LNCaP clone FGC (cell line): ENCODE data around the gene IFI6.

Source experiments
- DNase-seq: peaks from one replicate; pipeline ENCODE4 v3.0.0-alpha.2; 2011; ENCODE audit warnings: low read depth
- H3K4me3 ChIP-seq: 2 replicates; pipeline ENCODE4 v1.5.1; 2011; ENCODE audit warnings: mild to moderate bottlenecking, low read depth, low read length, control low read depth
- CTCF ChIP-seq: IDR thresholded peaks from 2 replicates; pipeline ENCODE4 v1.5.1; 2012; ENCODE audit warnings: mild to moderate bottlenecking; ENCODE audit not compliant: control insufficient read depth, insufficient read depth; ENCODE audit errors: extremely low read depth

IFI6 gene

GRCh38 chr1:27662707-27663393 is 9.1 kb downstream of the IFI6 start:
- DNase-seq = no peak
- H3K4me3 ChIP-seq = no peak overlapping the region
- peak; percentile 83 for TF ChIP-seq CTCF

GRCh38 chr1:27662261-27662660 is 9.7 kb downstream of the IFI6 start:
- TF ChIP-seq CTCF = no peak
- DNase-seq = no peak
- H3K4me3 ChIP-seq = no peak overlapping the region

GRCh38 chr1:27661412-27662075 is 10.4 kb downstream of the IFI6 start:
- no peak for DNase-seq
- TF ChIP-seq CTCF = no peak
- H3K4me3 ChIP-seq = no peak overlapping the region

GRCh38 chr1:27660300-27660835 is 11.6 kb downstream of the IFI6 start:
- DNase-seq = no peak
- TF ChIP-seq CTCF = no peak
- H3K4me3 ChIP-seq = peak overlapping the region; percentile 48

GRCh38 chr1:27659497-27660299 is 12.3 kb downstream of the IFI6 start:
- no peak for DNase-seq
- no peak for TF ChIP-seq CTCF
- H3K4me3 ChIP-seq = peak overlapping the region; percentile 48

- no peak for TF ChIP-seq CTCF
- peak overlapping the region; percentile 48 for H3K4me3 ChIP-seq
- DNase-seq = no peak
Observed at GRCh38 chr1:27658951-27659496, 13.0 kb downstream of the IFI6 start.
